SJCRH30 (cell line): Measurements from ENCODE around the gene ITCH. TPM values are rescaled to one million over a fixed set of nuclear protein-coding genes. Genes with fewer than 3 reads are reported as not detected.
"Not testable (repeated sequence)": the region's sequence is repeated elsewhere in the genome, so short reads cannot be mapped to it uniquely, and the experiment has no call there.

ENCODE experiments used
- DNase-seq, 2 experiments: peaks; one replicate each; pipeline ENCODE4 v3.0.0-alpha.2; 2015 to 2020
- H3K27ac ChIP-seq: fragments of 250-450 bp; sonication (Bioruptor Pico); 2 replicates; pipeline ENCODE4 v1.5.1; 2020; ENCODE audit warnings: mild to moderate bottlenecking, moderate library complexity
- H3K27me3 ChIP-seq: fragments of 250-450 bp; sonication (Bioruptor Pico); 2 replicates; pipeline ENCODE4 v1.5.1; 2020; ENCODE audit warnings: mild to moderate bottlenecking, moderate library complexity
- H3K36me3 ChIP-seq: fragments of 250-450 bp; sonication (Bioruptor Pico); 2 replicates; pipeline ENCODE4 v1.5.1; 2020; ENCODE audit warnings: mild to moderate bottlenecking, moderate library complexity
- H3K4me1 ChIP-seq: fragments of 250-450 bp; sonication (Bioruptor Pico); 2 replicates; pipeline ENCODE4 v1.5.1; 2020; ENCODE audit warnings: mild to moderate bottlenecking, moderate library complexity
- H3K4me3 ChIP-seq: fragments of 250-450 bp; sonication (Bioruptor Pico); 2 replicates; pipeline ENCODE4 v1.5.1; 2020; ENCODE audit warnings: mild to moderate bottlenecking, moderate library complexity
- H3K9me3 ChIP-seq: fragments of 250-450 bp; sonication (Bioruptor Pico); replicated peaks from 2 replicates; pipeline ENCODE4 v1.5.1; 2020; ENCODE audit warnings: mild to moderate bottlenecking, moderate library complexity
- total RNA-seq: library from RNA; depleted of rRNA; stranded (reverse); fragments of >200 nt; shearing (Covaris generic); gene quantifications from 2 replicates; pipeline ENCODE4 v1.2.3, GENCODE V29; 2014

Gene ITCH
- total RNA-seq, 1 experiment from 2014 or later: 91.1 TPM

DNA sequence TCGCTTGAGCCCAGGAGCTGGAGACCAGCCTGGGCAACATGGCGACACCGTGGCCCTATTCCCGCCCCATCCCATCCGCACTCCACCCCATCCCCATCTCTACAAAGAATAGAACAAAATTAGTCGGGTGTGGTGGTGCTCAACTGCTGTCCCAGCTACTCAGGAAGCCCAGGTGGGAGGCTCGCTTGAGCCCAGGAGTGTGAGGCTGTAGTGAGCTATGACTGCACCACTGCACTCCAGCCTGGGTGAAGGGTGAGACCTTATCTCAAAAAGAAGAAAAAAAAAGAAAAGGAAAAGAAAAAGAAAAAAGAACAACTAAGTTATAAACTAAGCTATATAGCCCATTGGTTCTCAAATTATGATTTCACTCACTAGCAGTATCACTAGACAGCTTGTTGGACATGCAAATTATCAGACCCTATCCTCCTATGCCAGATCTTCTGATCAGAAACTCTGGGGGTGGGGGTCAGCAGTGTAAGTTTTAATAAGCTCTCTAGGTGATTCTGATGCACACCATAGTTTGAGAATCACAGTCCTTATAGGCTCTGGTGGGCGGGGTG, 491 bp upstream of the ITCH start:
- H3K9me3 ChIP-seq: no peaks in the 10 kb centered on the region
- peak in 1 of 2 experiments; percentile 31 for DNase-seq
- H3K4me1 ChIP-seq: peaks cover 5% of the 10 kb centered on the region; the same call in 1 of the 2 replicates
- H3K4me3 ChIP-seq: peak overlapping the region; percentile 80
- no peak overlapping the region for H3K27ac ChIP-seq
- peaks cover 12% of the 10 kb centered on the region for H3K36me3 ChIP-seq
- H3K27me3 ChIP-seq: no peaks in the 10 kb centered on the region

- DNase-seq: peak in 1 of 2 experiments; percentile 41
- H3K27ac ChIP-seq: peak overlapping the region; percentile 74
- H3K27me3 ChIP-seq: no peaks in the 10 kb centered on the region
- H3K4me1 ChIP-seq: peaks cover 5% of the 10 kb centered on the region; the same call in 1 of the 2 replicates
- H3K4me3 ChIP-seq: peak overlapping the region; percentile 80
- H3K9me3 ChIP-seq: no peaks in the 10 kb centered on the region
- H3K36me3 ChIP-seq: peaks cover 14% of the 10 kb centered on the region
Observed at GRCh38 chr20:34363465-34364222, 571 bp downstream of the ITCH start.

DNA sequence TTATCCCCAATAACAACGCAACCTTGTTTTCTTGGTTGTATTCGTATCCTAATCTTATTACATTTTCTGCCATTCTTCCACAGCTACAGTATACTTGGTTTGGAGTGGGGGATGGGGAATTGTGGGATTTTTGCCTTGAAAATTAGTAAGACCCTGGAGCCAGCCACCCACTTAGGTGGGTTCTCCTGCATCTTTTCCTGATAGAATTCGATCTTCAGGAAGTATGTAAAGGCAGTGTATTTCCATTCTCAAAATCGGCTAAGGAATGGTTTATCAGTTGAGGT, 1.1 kb downstream of the ITCH start:
- Histone ChIP-seq H3K4me3 (peak overlapping the region; percentile 80), H3K27ac (peak overlapping the region; percentile 74; the same call in 1 of the 2 replicates), H3K9me3 (no peaks in the 10 kb centered on the region), H3K36me3 (peaks cover 20% of the 10 kb centered on the region), H3K4me1 (peaks cover 5% of the 10 kb centered on the region; the same call in 1 of the 2 replicates), H3K27me3 (no peaks in the 10 kb centered on the region)
- no peak for DNase-seq

DNA sequence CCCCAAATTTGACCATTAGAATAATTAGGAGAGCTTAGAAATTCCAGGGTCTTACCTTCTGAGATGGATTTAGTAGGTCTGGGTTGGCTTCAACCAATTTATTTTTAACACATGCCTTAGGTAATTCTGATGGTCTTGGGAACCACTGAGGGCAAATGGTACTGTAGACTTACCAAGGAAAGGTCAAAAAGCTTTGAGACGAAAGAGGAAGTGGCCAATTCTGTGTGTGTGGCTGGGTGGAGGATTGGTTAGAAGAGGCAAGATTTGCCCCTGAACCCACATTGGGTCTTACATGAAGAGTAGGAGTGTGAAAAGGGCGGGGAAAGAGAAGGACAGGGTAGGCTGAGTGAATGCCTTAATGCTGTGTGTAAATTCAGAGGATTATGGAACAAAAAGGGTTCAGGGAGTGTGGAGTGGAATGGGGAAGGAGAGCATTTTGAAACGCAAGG, 2.7 kb downstream of the ITCH start:
- Histone ChIP-seq H3K27ac (no peak overlapping the region), H3K4me1 (peaks cover 5% of the 10 kb centered on the region; the same call in 1 of the 2 replicates), H3K27me3 (no peaks in the 10 kb centered on the region), H3K36me3 (peaks cover 36% of the 10 kb centered on the region), H3K9me3 (no peaks in the 10 kb centered on the region), H3K4me3 (no peak overlapping the region)
- DNase-seq: no peak

GRCh38 chr20:34367155-34367554, 4.1 kb downstream of the ITCH start:
- H3K4me1 ChIP-seq: peaks cover 5% of the 10 kb centered on the region; the same call in 1 of the 2 replicates
- H3K9me3 ChIP-seq: no peaks in the 10 kb centered on the region
- no peak for DNase-seq
- no peak overlapping the region for H3K4me3 ChIP-seq
- H3K27ac ChIP-seq: no peak overlapping the region
- peaks cover 43% of the 10 kb centered on the region for H3K36me3 ChIP-seq
- H3K27me3 ChIP-seq: no peaks in the 10 kb centered on the region

DNA sequence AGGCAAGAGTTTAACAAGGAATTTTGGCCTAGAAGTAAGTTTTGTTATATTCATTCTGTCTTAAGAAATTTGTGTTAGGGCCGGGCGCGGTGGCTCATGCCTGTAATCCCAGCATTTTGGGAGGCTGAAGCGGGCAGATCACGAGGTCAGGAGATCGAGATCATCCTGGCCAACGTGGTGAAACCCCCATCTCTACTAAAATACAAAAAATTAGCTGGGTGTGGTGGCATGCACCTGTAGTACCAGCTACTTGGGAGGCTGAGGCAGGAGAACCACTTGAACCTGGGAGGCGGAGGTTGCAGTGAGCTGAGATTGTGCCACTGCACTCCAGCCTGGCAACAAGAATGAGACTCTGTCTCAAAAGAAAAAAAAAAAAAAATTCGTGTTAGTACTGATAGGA, 4.8 kb downstream of the ITCH start:
- H3K27ac ChIP-seq, H3K27me3 ChIP-seq, H3K9me3 ChIP-seq, H3K4me3 ChIP-seq, H3K4me1 ChIP-seq, DNase-seq: not testable (repeated sequence)
- peaks cover 49% of the 10 kb centered on the region for H3K36me3 ChIP-seq

DNA sequence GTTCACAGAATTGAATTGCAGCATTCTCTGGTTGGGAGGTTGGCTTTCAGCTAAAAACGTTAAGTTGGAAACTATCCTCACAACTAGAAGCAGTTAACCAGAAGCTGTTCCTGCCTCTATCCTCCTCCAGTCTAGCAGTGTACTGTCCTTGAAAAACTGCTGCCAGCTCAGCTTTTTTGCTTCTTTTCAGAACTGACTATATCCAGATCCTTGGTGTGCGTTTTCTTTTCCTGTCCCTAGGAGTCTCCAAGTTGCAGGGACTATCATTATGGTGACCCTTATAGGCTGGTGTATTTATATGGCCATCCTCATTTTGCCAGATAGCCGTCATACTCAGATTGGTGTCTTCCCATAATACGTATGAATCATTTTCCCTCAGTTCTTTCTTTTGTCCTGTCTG, 5.5 kb downstream of the ITCH start:
- Histone ChIP-seq H3K9me3 (no peaks in the 10 kb centered on the region), H3K36me3 (peaks cover 54% of the 10 kb centered on the region), H3K27ac (no peak overlapping the region), H3K27me3 (no peaks in the 10 kb centered on the region), H3K4me1 (no peaks in the 10 kb centered on the region), H3K4me3 (no peak overlapping the region)
- DNase-seq: no peak

DNA sequence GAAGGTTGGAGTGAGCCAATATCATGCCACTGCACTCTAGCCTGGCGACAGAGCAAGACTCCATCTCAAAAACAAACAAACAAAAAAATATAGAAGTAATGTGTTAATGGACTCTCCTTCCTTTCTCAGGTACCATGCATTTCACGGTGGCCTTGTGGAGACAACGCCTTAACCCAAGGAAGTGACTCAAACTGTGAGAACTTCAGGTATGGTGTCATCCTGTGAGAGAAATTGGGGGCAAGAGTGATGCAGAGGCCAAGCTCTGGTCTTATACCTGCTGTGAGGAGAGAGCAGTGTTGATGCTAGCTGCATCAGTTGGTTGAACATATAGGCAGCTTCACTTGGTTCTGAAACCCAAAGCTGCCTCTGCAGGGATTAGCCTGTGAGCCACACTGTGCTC, 6.2 kb downstream of the ITCH start:
- DNase-seq: no peak
- Histone ChIP-seq H3K36me3 (peaks cover 61% of the 10 kb centered on the region), H3K27ac (no peak overlapping the region)

DNA sequence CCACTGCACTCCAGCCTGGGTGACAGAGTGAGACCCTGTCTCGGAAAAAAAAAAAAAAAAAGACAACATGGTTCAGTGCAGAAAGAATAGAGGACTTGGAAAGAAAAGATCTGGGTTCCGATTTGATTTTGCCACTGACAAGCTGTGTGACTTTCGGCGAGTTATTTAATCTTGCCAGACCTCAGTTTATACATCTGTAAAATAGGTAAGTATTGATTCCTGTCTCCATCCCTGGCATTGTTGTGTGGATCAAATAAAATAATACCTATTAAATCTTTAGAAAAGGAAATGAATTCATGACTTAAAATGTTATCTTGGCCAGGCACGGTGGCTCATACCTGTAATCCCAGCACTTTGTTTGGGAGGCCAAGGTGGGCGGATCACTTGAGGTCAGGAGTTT, 7.0 kb downstream of the ITCH start:
- no peaks in the 10 kb centered on the region for H3K27me3 ChIP-seq
- H3K27ac ChIP-seq: no peak overlapping the region
- peaks cover 68% of the 10 kb centered on the region for H3K36me3 ChIP-seq
- DNase-seq: no peak
- no peaks in the 10 kb centered on the region for H3K4me1 ChIP-seq
- H3K9me3 ChIP-seq: no peaks in the 10 kb centered on the region
- no peak overlapping the region for H3K4me3 ChIP-seq

More for the DNA sequence above, 6.2 kb downstream of the ITCH start:
- Histone ChIP-seq H3K4me3 (no peak overlapping the region), H3K9me3 (no peaks in the 10 kb centered on the region), H3K4me1 (no peaks in the 10 kb centered on the region), H3K27me3 (no peaks in the 10 kb centered on the region)

GRCh38 chr20:34373445-34373844, 10.4 kb downstream of the ITCH start:
- Histone ChIP-seq H3K9me3 (no peaks in the 10 kb centered on the region), H3K36me3 (peaks cover 77% of the 10 kb centered on the region), H3K4me1 (no peaks in the 10 kb centered on the region), H3K27me3 (no peaks in the 10 kb centered on the region), H3K27ac (no peak overlapping the region), H3K4me3 (no peak overlapping the region)
- DNase-seq: no peak

- Histone ChIP-seq H3K9me3 (no peaks in the 10 kb centered on the region), H3K4me1 (no peaks in the 10 kb centered on the region), H3K27me3 (no peaks in the 10 kb centered on the region), H3K4me3 (no peak overlapping the region), H3K36me3 (peaks cover 68% of the 10 kb centered on the region), H3K27ac (no peak overlapping the region)
- peak in 1 of 2 experiments; percentile 35 for DNase-seq
Observed at GRCh38 chr20:34374209-34374760, 11.2 kb downstream of the ITCH start.

GRCh38 chr20:34375977-34376430, 12.9 kb downstream of the ITCH start:
- Histone ChIP-seq H3K36me3 (peaks cover 59% of the 10 kb centered on the region), H3K27me3 (no peaks in the 10 kb centered on the region), H3K27ac (no peak overlapping the region), H3K4me3 (no peak overlapping the region), H3K4me1 (no peaks in the 10 kb centered on the region), H3K9me3 (no peaks in the 10 kb centered on the region)
- no peak for DNase-seq

DNA sequence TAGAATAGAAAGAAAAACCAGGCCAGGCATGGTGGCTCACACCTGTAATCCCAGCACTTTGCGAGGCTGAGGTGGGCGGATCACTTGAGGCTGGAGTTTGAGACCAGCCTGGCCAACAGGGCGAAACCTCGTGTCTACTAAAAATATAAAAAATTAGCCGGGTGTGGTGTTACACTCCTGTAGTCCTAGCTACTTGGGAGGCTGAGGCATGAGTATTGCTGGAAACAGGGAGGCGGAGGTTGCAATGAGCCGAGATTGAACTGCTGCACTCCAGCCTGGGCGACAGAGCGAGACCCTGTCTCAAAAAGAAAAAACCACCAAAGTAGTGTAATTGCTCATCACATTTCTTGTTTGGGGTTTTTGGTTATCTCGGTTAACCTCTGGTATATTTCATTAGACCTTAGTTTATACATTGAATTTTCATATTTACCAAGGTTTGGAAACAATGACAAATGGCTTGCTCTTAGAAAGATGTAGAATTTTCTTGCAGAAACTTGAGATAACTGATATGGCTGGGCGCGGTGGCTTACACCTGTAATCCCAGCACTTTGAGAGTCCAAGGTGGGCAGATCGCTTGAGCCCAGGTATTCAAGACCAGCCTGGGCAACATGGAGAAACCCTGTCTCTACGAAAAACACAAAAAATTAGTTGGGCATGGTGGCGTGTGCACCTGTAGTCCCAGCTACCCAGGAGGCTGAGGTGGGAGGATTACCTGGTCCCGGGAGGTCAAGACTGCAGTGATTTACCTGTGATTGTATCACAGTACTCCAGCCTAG, 14.2 kb downstream of the ITCH start:
- no peak for DNase-seq
- Histone ChIP-seq H3K27ac (no peak overlapping the region), H3K36me3 (peaks cover 58% of the 10 kb centered on the region), H3K9me3 (no peaks in the 10 kb centered on the region), H3K27me3 (no peaks in the 10 kb centered on the region), H3K4me3 (no peak overlapping the region), H3K4me1 (no peaks in the 10 kb centered on the region)

DNA sequence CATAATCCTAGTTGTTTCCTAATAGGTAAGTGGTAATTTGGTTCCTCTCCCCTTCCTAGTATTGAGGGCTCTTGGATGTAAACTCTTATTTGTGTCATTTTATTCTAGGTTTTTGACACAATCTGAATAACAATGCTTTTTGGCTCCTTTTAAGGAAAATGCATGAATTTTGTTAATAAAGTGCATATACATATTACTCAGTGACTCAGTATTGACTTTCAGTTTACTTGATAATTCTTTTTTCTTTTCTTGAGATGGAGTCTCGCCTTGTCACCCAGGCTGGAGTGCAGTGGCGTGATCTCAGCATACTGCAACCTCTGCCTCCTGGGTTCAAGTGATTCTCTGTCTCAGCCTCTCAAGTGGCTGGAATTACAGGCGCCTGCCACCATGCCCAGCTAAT, 19.1 kb downstream of the ITCH start:
- DNase-seq: no peak
- Histone ChIP-seq H3K36me3 (peaks cover 19% of the 10 kb centered on the region), H3K9me3 (no peaks in the 10 kb centered on the region), H3K4me1 (no peaks in the 10 kb centered on the region), H3K27ac (no peak overlapping the region), H3K27me3 (no peaks in the 10 kb centered on the region), H3K4me3 (no peak overlapping the region)
